ENCODE measurements around the gene PHF8. TPM values are rescaled to one million over a fixed set of nuclear protein-coding genes. Genes with fewer than 3 reads are reported as not detected.

PHF8 gene
- total RNA-seq, 4 donors from 2014 or later = 22.7 to 75.4 (median 51.2) TPM

- H3K4me1 ChIP-seq = no peaks in the 10 kb centered on the region
- WGBS, 2 donors (ENCODE audit: low coverage in 1 of 2) = 71% methylated on average over 2 of the region's 2 CpGs; no CpG with 5 or more reads in 1 of the 2 donors
- H3K4me3 ChIP-seq = no peak overlapping the region
- TF ChIP-seq POLR2A (IDR thresholded peaks at IDR 0.05) = no peak
- TF ChIP-seq POLR2AphosphoS5 (IDR thresholded peaks at IDR 0.05) = no peak
- TF ChIP-seq EP300 (IDR thresholded peaks at IDR 0.05; ENCODE audit: low read depth) = no peak
- no peak for TF ChIP-seq CTCF (IDR thresholded peaks at IDR 0.05)
- H3K36me3 ChIP-seq = no peaks in the 10 kb centered on the region
- no peaks in the 10 kb centered on the region for H3K9me3 ChIP-seq
- intact Hi-C loops (cut with DNase I; ENCODE audit: low total_unique reads) = no loop called here
- H3K27me3 ChIP-seq = no peaks in the 10 kb centered on the region
- no peak overlapping the region for H3K27ac ChIP-seq
- DNase-seq = no peak
- in situ Hi-C loops (cut with MboI; ENCODE audit: low pct_ligation_motif_present in 1 of 4, low pct_unique_long_range_greater_than_20kb in 1 of 4, low sequenced_read_pairs in 3 of 4) = no loop called here
Observed at GRCh38 chrX:54089191-54089590, 44.9 kb upstream of the PHF8 start.

GRCh38 chrX:54087661-54088060 lies 43.4 kb upstream of the PHF8 start:
- in situ Hi-C loops (cut with MboI; ENCODE audit: low pct_ligation_motif_present in 1 of 4, low pct_unique_long_range_greater_than_20kb in 1 of 4, low sequenced_read_pairs in 3 of 4) = no loop called here
- no peak for TF ChIP-seq EP300 (IDR thresholded peaks at IDR 0.05; ENCODE audit: low read depth)
- no peak for TF ChIP-seq POLR2A (IDR thresholded peaks at IDR 0.05)
- TF ChIP-seq POLR2AphosphoS5 (IDR thresholded peaks at IDR 0.05) = no peak
- no peak for TF ChIP-seq CTCF (IDR thresholded peaks at IDR 0.05)

GRCh38 chrX:54085666-54086065 lies 41.4 kb upstream of the PHF8 start:
- TF ChIP-seq POLR2A (IDR thresholded peaks at IDR 0.05) (no peak), CTCF (IDR thresholded peaks at IDR 0.05) (no peak), POLR2AphosphoS5 (IDR thresholded peaks at IDR 0.05) (no peak), EP300 (IDR thresholded peaks at IDR 0.05; ENCODE audit: low read depth) (no peak)
- intact Hi-C loops (cut with DNase I; ENCODE audit: low total_unique reads) (no loop called here), in situ Hi-C loops (cut with MboI; ENCODE audit: low pct_ligation_motif_present in 1 of 4, low pct_unique_long_range_greater_than_20kb in 1 of 4, low sequenced_read_pairs in 3 of 4) (no loop called here)
- Histone ChIP-seq H3K27ac (no peak overlapping the region), H3K4me1 (no peaks in the 10 kb centered on the region), H3K36me3 (no peaks in the 10 kb centered on the region), H3K27me3 (no peaks in the 10 kb centered on the region), H3K9me3 (no peaks in the 10 kb centered on the region), H3K4me3 (no peak overlapping the region)
- no peak for DNase-seq
- WGBS, 2 donors (ENCODE audit: low coverage in 1 of 2) = 72% methylated on average over 6 of the region's 6 CpGs; no CpG with 5 or more reads in 1 of the 2 donors

More at GRCh38 chrX:54087661-54088060, 43.4 kb upstream of the PHF8 start:
- 77% methylated on average over 4 of the region's 4 CpGs; no CpG with 5 or more reads in 1 of the 2 donors for WGBS, 2 donors (ENCODE audit: low coverage in 1 of 2)
- H3K27me3 ChIP-seq = no peaks in the 10 kb centered on the region
- intact Hi-C loops (cut with DNase I; ENCODE audit: low total_unique reads) = no loop called here
- H3K27ac ChIP-seq = no peak overlapping the region
- no peaks in the 10 kb centered on the region for H3K36me3 ChIP-seq
- no peaks in the 10 kb centered on the region for H3K4me1 ChIP-seq
- H3K4me3 ChIP-seq = no peak overlapping the region
- no peak for DNase-seq
- H3K9me3 ChIP-seq = no peaks in the 10 kb centered on the region

- no peaks in the 10 kb centered on the region for H3K9me3 ChIP-seq
- no peaks in the 10 kb centered on the region for H3K4me1 ChIP-seq
- DNase-seq = no peak
- intact Hi-C loops (cut with DNase I; ENCODE audit: low total_unique reads) (no loop called here), in situ Hi-C loops (cut with MboI; ENCODE audit: low pct_ligation_motif_present in 1 of 4, low pct_unique_long_range_greater_than_20kb in 1 of 4, low sequenced_read_pairs in 3 of 4) (no loop called here)
- 80% methylated on average over 2 of the region's 2 CpGs; no CpG with 5 or more reads in 1 of the 2 donors for WGBS, 2 donors (ENCODE audit: low coverage in 1 of 2)
- no peaks in the 10 kb centered on the region for H3K36me3 ChIP-seq
- TF ChIP-seq CTCF (IDR thresholded peaks at IDR 0.05) = no peak
- no peak for TF ChIP-seq POLR2A (IDR thresholded peaks at IDR 0.05)
- no peak for TF ChIP-seq POLR2AphosphoS5 (IDR thresholded peaks at IDR 0.05)
- no peak for TF ChIP-seq EP300 (IDR thresholded peaks at IDR 0.05; ENCODE audit: low read depth)
- H3K27ac ChIP-seq = no peak overlapping the region
- no peak overlapping the region for H3K4me3 ChIP-seq
- H3K27me3 ChIP-seq = no peaks in the 10 kb centered on the region
Observed at GRCh38 chrX:54076903-54077302, 32.6 kb upstream of the PHF8 start.

Measured in transverse colon (tissue), 4 donors.